HG03159 (cell line): ENCODE data around the gene RALGAPA2.
"Not testable (repeated sequence)": the region's sequence is repeated elsewhere in the genome, so short reads cannot be mapped to it uniquely, and the experiment has no call there.

ENCODE experiments used
- ATAC-seq: cut with Tn5 transposase; IDR thresholded peaks from one replicate; pipeline ENCODE4 v1.9.1; 2021; ENCODE audit warnings: mild to moderate bottlenecking, moderate library complexity; ENCODE audit not compliant: unreplicated experiment

RALGAPA2 gene

GRCh38 chr20:20548527-20549266 lies 163.7 kb downstream of the RALGAPA2 start:
- no peak for ATAC-seq

- no peak for ATAC-seq
Measured at GRCh38 chr20:20547876-20548266, 164.6 kb downstream of the RALGAPA2 start.

- ATAC-seq: no peak
Measured at GRCh38 chr20:20547221-20547875, 165.1 kb downstream of the RALGAPA2 start.

GRCh38 chr20:20546402-20546801 lies 166.0 kb downstream of the RALGAPA2 start:
- no peak for ATAC-seq

GRCh38 chr20:20543348-20543747 lies 169.1 kb downstream of the RALGAPA2 start:
- ATAC-seq: not testable (repeated sequence)

GRCh38 chr20:20536240-20536933 lies 176.1 kb downstream of the RALGAPA2 start:
- no peak for ATAC-seq

GRCh38 chr20:20535051-20535450 lies 177.4 kb downstream of the RALGAPA2 start:
- ATAC-seq: no peak

- ATAC-seq: no peak
Measured at GRCh38 chr20:20531283-20531682, 181.2 kb downstream of the RALGAPA2 start.

GRCh38 chr20:20530428-20531151 lies 181.9 kb downstream of the RALGAPA2 start:
- ATAC-seq: no peak

GRCh38 chr20:20529597-20529996 lies 182.8 kb downstream of the RALGAPA2 start:
- no peak for ATAC-seq

GRCh38 chr20:20528861-20529260 lies 183.6 kb downstream of the RALGAPA2 start:
- no peak for ATAC-seq

- no peak for ATAC-seq
Measured at GRCh38 chr20:20527661-20528060, 184.8 kb downstream of the RALGAPA2 start.

- no peak for ATAC-seq
Measured at GRCh38 chr20:20525756-20526155, 186.7 kb downstream of the RALGAPA2 start.

GRCh38 chr20:20525214-20525613 lies 187.2 kb downstream of the RALGAPA2 start:
- no peak for ATAC-seq

GRCh38 chr20:20524756-20525155 lies 187.7 kb downstream of the RALGAPA2 start:
- no peak for ATAC-seq

GRCh38 chr20:20521736-20522135 lies 190.7 kb downstream of the RALGAPA2 start:
- ATAC-seq: no peak

- no peak for ATAC-seq
Measured at GRCh38 chr20:20520776-20521175, 191.7 kb downstream of the RALGAPA2 start.

- no peak for ATAC-seq
Measured at GRCh38 chr20:20519269-20519668, 193.2 kb downstream of the RALGAPA2 start.

GRCh38 chr20:20518263-20518662 lies 194.2 kb downstream of the RALGAPA2 start:
- no peak for ATAC-seq

GRCh38 chr20:20517296-20517695 lies 195.1 kb downstream of the RALGAPA2 start:
- no peak for ATAC-seq

- ATAC-seq: no peak
Measured at GRCh38 chr20:20513720-20514119, 198.7 kb downstream of the RALGAPA2 start.
